ENCODE results near the gene PAQR4.
A peak's percentile ranks its signal among the peaks of the same experiment; 100 is the strongest.

Gene PAQR4

GRCh38 chr16:2981177-2981898 lies 12.2 kb downstream of the PAQR4 start:
- DNase-seq, result no peak

GRCh38 chr16:2981899-2982250 lies 12.7 kb downstream of the PAQR4 start:
- DNase-seq, result no peak

- no peak for DNase-seq
These were observed 13.3 kb downstream of the PAQR4 start for GRCh38 chr16:2982402-2982801.

GRCh38 chr16:2983706-2984136 lies 14.6 kb downstream of the PAQR4 start:
- DNase-seq, result peak; percentile 58

- no peak for DNase-seq
These were observed 16.3 kb downstream of the PAQR4 start for GRCh38 chr16:2985462-2985861.

GRCh38 chr16:2985893-2986355 lies 16.8 kb downstream of the PAQR4 start:
- no peak for DNase-seq

GRCh38 chr16:2986623-2987188 lies 17.6 kb downstream of the PAQR4 start:
- DNase-seq, result no peak

GRCh38 chr16:2987286-2987685 lies 18.1 kb downstream of the PAQR4 start:
- no peak for DNase-seq

- DNase-seq, result no peak
These were observed 18.7 kb downstream of the PAQR4 start for GRCh38 chr16:2987833-2988232.

GRCh38 chr16:2988590-2989099 lies 19.5 kb downstream of the PAQR4 start:
- DNase-seq, result no peak

- DNase-seq, result no peak
These were observed 21.7 kb downstream of the PAQR4 start for GRCh38 chr16:2990891-2991290.

GRCh38 chr16:2991566-2992261 lies 22.6 kb downstream of the PAQR4 start:
- DNase-seq, result no peak

- DNase-seq, result no peak
These were observed 23.4 kb downstream of the PAQR4 start for GRCh38 chr16:2992383-2993081.

GRCh38 chr16:2996298-2996697 lies 27.1 kb downstream of the PAQR4 start:
- DNase-seq, result no peak

- DNase-seq, result no peak
These were observed 30.8 kb downstream of the PAQR4 start for GRCh38 chr16:2999929-3000328.

GRCh38 chr16:3000540-3000939 lies 31.4 kb downstream of the PAQR4 start:
- DNase-seq, result no peak

- no peak for DNase-seq
These were observed 32.2 kb downstream of the PAQR4 start for GRCh38 chr16:3001316-3001715.

GRCh38 chr16:3003582-3004270 lies 34.6 kb downstream of the PAQR4 start:
- peak; percentile 96 for DNase-seq

- DNase-seq, result no peak
These were observed 35.2 kb downstream of the PAQR4 start for GRCh38 chr16:3004319-3004718.

- DNase-seq, result no peak
These were observed 35.7 kb downstream of the PAQR4 start for GRCh38 chr16:3004781-3005284.

- no peak for DNase-seq
These were observed 38.2 kb downstream of the PAQR4 start for GRCh38 chr16:3007059-3007956.

All from activated gamma-delta T cell treated with Interleukin-2 at 50 U/mL for 16 hours (primary cell).